Effector memory CD4-positive, alpha-beta T cell (primary cell): ENCODE results near the gene NACC2.

ENCODE experiments used
- DNase-seq, 3 donors: peaks; one replicate each; pipeline ENCODE4 v3.0.0-alpha.2; 2020
- H3K27ac ChIP-seq: 2 replicates; pipeline ENCODE4 v1.7.0; 2013; ENCODE audit warnings: mild to moderate bottlenecking, low read length, moderate library complexity; ENCODE audit not compliant: insufficient read depth, poor library complexity, severe bottlenecking
- H3K27me3 ChIP-seq: replicated peaks from 2 replicates; pipeline ENCODE4 v1.7.0; 2013; ENCODE audit warnings: mild to moderate bottlenecking, low read length; ENCODE audit not compliant: insufficient read depth, control insufficient read depth, poor library complexity, severe bottlenecking
- H3K36me3 ChIP-seq: 2 replicates; pipeline ENCODE4 v1.7.0; 2013; ENCODE audit warnings: mild to moderate bottlenecking, low read length, moderate library complexity; ENCODE audit not compliant: control insufficient read depth, insufficient read depth
- H3K4me1 ChIP-seq: 2 replicates; pipeline ENCODE4 v1.7.0; 2013; ENCODE audit warnings: low read length, mild to moderate bottlenecking; ENCODE audit not compliant: control insufficient read depth, insufficient read depth, poor library complexity, severe bottlenecking
- H3K4me3 ChIP-seq: 2 replicates; pipeline ENCODE4 v1.7.0; 2013; ENCODE audit warnings: low read length, low read depth, mild to moderate bottlenecking; ENCODE audit not compliant: insufficient read depth, poor library complexity, severe bottlenecking
- H3K9me3 ChIP-seq: 2 replicates; pipeline ENCODE4 v1.7.0; 2013; ENCODE audit warnings: mild to moderate bottlenecking, low read length, moderate library complexity; ENCODE audit not compliant: control insufficient read depth

The NACC2 gene

GRCh38 chr9:136137321-136138265 lies 42.5 kb upstream of the NACC2 start:
- Histone ChIP-seq H3K9me3 (no peaks in the 10 kb centered on the region), H3K4me1 (peaks cover 9% of the 10 kb centered on the region), H3K4me3 (no peak overlapping the region), H3K27ac (no peak overlapping the region), H3K27me3 (peaks cover 23% of the 10 kb centered on the region), H3K36me3 (no peaks in the 10 kb centered on the region)
- no peak for DNase-seq

DNA sequence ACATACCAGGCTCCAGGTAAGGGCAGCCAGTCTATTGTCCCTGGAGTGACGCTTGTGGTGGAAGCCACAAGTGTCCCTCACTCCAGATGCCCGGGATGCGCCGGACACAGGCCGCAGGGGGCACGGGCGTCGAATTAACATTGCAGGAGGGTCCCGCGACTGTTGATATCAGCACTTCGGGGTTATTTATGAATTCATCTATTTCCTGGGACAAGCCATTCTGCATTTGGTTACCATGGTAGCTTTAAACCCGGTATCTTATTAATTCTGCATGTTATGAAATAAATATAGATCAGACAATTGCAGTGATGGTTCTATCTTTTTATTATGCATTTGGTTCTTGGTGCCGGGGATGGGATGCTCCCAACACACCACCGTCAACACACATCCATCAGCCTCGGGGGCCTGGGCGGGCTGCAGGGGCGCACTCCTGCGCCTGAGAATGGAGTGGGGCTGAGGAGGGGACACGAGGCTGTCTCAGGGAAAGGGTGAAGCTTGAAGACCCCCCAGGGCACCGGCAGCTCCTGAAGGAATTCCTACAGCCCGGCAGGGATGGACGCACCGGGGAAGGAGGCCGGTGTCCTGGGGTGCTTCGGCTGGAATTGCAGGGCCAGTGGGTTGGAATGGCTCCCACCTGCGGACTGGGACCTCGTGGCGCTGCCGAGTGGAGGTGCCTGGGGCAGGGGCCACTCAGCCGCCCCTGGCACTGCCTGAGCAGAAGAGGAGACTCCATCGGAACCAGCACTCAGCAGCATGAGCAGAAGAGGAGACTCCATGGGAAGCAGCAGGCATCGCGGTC lies 41.2 kb upstream of the NACC2 start:
- Histone ChIP-seq H3K27ac (no peak overlapping the region), H3K36me3 (no peaks in the 10 kb centered on the region), H3K4me1 (peaks cover 12% of the 10 kb centered on the region), H3K27me3 (peaks cover 34% of the 10 kb centered on the region), H3K4me3 (no peak overlapping the region), H3K9me3 (no peaks in the 10 kb centered on the region)
- no peak for DNase-seq

DNA sequence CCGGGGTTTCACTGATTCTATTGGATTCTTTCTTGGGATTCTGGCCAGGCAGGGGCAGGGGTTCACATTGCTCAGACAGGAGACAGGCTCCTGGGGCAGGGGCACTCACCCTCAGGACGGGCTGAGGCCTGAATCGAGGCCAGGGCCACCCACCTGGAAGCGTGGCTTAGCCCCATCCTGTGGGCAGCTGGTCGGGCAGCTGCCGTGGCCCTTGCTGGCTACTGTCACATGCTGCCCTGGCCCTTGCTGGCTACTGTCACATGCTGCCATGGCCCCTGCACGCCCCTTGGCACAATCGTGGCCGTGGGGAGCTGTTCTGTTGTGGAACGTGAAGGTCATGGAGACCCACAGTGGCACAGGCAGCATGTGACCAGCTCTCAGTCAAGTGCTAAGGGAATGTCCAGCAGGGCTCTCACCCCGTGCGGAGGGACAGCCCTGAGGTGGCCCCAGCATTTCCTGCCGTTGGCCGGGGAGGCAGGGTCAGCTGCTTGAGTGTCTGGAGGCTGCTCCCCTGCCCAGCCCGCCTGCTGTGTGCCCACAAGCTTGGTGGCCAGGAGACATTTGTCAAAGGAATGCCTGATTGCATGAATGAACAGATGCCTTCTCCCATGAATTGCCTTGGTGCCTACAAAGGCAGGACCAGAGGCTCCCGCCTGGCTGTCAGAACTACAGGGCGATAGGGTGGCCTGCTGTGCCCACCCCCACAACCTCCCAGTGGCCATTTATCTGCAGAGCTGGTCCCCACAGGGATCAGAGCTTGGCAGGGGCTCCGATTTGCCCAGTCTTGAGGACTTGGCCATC lies 40.4 kb upstream of the NACC2 start:
- no peak for DNase-seq
- H3K27me3 ChIP-seq = peaks cover 34% of the 10 kb centered on the region
- no peak overlapping the region for H3K27ac ChIP-seq
- H3K9me3 ChIP-seq = no peaks in the 10 kb centered on the region
- H3K36me3 ChIP-seq = no peaks in the 10 kb centered on the region
- no peak overlapping the region for H3K4me3 ChIP-seq
- H3K4me1 ChIP-seq = peaks cover 12% of the 10 kb centered on the region

DNA sequence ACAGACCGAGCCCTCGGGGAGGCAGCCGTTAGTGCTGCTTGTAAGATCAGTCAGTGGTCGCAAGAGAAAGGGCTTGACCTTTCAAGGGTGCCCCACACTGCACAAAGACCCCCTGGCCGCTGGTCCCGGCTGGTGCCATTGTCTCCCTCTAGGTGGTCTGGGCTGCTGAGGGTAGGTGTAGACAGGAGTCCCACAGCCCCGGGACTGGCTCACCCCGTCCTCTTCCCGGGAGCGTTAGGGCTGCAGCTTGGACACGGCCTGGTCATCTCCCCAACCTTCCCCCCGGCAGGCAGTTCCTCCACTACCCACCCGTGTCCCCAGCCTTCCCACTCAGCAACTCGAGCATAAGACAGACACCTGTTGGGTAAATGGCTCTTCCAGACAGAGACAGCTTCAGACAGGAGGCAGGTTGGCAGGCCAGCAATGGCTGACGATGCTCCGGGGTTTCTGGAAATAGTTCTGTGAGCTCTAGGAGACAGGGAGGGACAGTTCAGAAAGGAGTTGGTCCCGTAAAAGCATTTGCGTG lies 38.9 kb upstream of the NACC2 start:
- DNase-seq = no peak
- H3K27ac ChIP-seq = no peak overlapping the region
- no peaks in the 10 kb centered on the region for H3K9me3 ChIP-seq
- no peak overlapping the region for H3K4me3 ChIP-seq
- peaks cover 34% of the 10 kb centered on the region for H3K27me3 ChIP-seq
- H3K36me3 ChIP-seq = no peaks in the 10 kb centered on the region
- peaks cover 12% of the 10 kb centered on the region for H3K4me1 ChIP-seq

- no peak overlapping the region for H3K27ac ChIP-seq
- H3K4me3 ChIP-seq = peak overlapping the region; percentile 18
These were observed 38.3 kb upstream of the NACC2 start for GRCh38 chr9:136133191-136133958.

DNA sequence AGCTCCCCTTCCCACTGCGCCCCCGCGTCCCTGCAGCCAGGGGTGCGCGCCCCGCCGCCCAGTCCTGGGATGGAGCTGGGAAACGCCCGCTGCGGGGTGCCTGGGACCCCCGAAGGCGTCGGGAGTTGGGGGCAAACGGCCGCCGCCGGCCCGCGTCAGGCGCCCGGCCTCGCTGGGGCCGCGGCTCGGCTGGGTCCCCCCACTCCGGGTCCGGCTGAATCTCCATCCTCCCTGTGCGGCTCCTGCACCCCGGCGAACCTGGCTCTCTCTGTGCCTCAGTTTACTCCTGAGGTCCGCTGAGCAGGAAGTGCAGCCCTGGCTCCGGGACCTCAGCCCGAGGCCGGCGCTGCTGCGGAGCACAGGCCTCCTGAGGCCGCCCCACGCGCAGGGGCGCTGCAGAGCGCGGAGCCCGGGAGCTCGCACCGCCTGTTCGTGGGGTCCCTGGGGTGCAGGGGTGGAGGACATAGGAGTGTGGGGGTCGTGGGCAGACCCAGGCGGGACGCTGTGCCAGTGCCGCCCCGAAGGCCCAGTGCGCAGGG lies 37.5 kb upstream of the NACC2 start:
- no peak for DNase-seq
- H3K27ac ChIP-seq = no peak overlapping the region
- H3K4me3 ChIP-seq = peak overlapping the region; percentile 29
- peaks cover 29% of the 10 kb centered on the region for H3K27me3 ChIP-seq
- H3K9me3 ChIP-seq = no peaks in the 10 kb centered on the region
- H3K4me1 ChIP-seq = peaks cover 12% of the 10 kb centered on the region
- H3K36me3 ChIP-seq = no peaks in the 10 kb centered on the region

More at GRCh38 chr9:136133191-136133958, 38.3 kb upstream of the NACC2 start:
- Histone ChIP-seq H3K36me3 (no peaks in the 10 kb centered on the region), H3K27me3 (peaks cover 30% of the 10 kb centered on the region), H3K9me3 (no peaks in the 10 kb centered on the region), H3K4me1 (peaks cover 12% of the 10 kb centered on the region)
- no peak for DNase-seq

GRCh38 chr9:136131629-136132511 lies 36.8 kb upstream of the NACC2 start:
- no peak overlapping the region for H3K4me3 ChIP-seq
- DNase-seq = no peak
- no peaks in the 10 kb centered on the region for H3K36me3 ChIP-seq
- H3K27ac ChIP-seq = no peak overlapping the region
- peaks cover 29% of the 10 kb centered on the region for H3K27me3 ChIP-seq
- no peaks in the 10 kb centered on the region for H3K9me3 ChIP-seq
- peaks cover 12% of the 10 kb centered on the region for H3K4me1 ChIP-seq

GRCh38 chr9:136129176-136129575 lies 34.1 kb upstream of the NACC2 start:
- Histone ChIP-seq H3K27ac (no peak overlapping the region), H3K9me3 (no peaks in the 10 kb centered on the region), H3K27me3 (peaks cover 22% of the 10 kb centered on the region), H3K36me3 (no peaks in the 10 kb centered on the region), H3K4me1 (peaks cover 12% of the 10 kb centered on the region), H3K4me3 (no peak overlapping the region)
- DNase-seq = no peak
